K562 (cell line): ENCODE measurements around the gene NMNAT3. TPM values are rescaled to one million over a fixed set of nuclear protein-coding genes. Genes with fewer than 3 reads are reported as not detected.

Experiments
- CREM ChIP-seq: IDR thresholded peaks from 2 replicates; pipeline ENCODE4 v1.6.1; 2014; ENCODE audit warnings: antibody characterized with exemption, low read depth
- FOXP1 ChIP-seq: sonication (generic); formaldehyde crosslinking; IDR thresholded peaks from 2 replicates; pipeline ENCODE4 v1.8.0; 2022; ENCODE audit warnings: mild to moderate bottlenecking, missing genetic modification reagents
- GABPB1 ChIP-seq: sonication (generic); formaldehyde crosslinking; IDR thresholded peaks from 2 replicates; pipeline ENCODE4 v1.8.0; 2022; ENCODE audit warnings: mild to moderate bottlenecking, missing genetic modification reagents
- MAZ ChIP-seq, 2 experiments: fragments of 450-650 bp in 1 of 2; sonication (generic) in 1 of 2; formaldehyde crosslinking; IDR thresholded peaks in 1 of 2; conservative IDR thresholded peaks in 1 of 2; 2 replicates each; pipeline versions ENCODE4 v1.4.0 to v1.5.0; 2020; ENCODE audit warnings: mild to moderate bottlenecking in 1 of 2, missing genetic modification reagents in 1 of 2
- PHF8 ChIP-seq: fragments of 200-600 bp; sonication (generic); IDR thresholded peaks from 2 replicates; pipeline ENCODE4 v1.6.1; 2012; ENCODE audit warnings: mixed run types, mild to moderate bottlenecking, inconsistent platforms, low read length, moderate library complexity, borderline replicate concordance
- PML ChIP-seq: IDR thresholded peaks from 2 replicates; pipeline ENCODE4 v1.6.1; 2012; ENCODE audit warnings: low read length, inconsistent platforms
- RB1 ChIP-seq: fragments of 450-650 bp; IDR thresholded peaks from 2 replicates; pipeline ENCODE4 v1.6.1; 2017; ENCODE audit warnings: low read depth, mild to moderate bottlenecking
- REST ChIP-seq, 2 experiments: fragments of 450-650 bp; formaldehyde crosslinking in 1 of 2; IDR thresholded peaks; 2 replicates each; pipeline versions ENCODE4 v1.4.0 to v1.6.1; 2014 to 2020; ENCODE audit warnings: mild to moderate bottlenecking in 2 of 2, borderline replicate concordance in 1 of 2, low read depth in 1 of 2
- ZNF668 ChIP-seq: fragments of 250-450 bp; sonication (Bioruptor Pico); IDR thresholded peaks from 2 replicates; pipeline ENCODE4 v1.8.0; 2022; ENCODE audit warnings: mild to moderate bottlenecking, inconsistent platforms
- polyA plus RNA-seq, 8 experiments: library from polyadenylated mRNA; depleted of rRNA in 4 of 8; stranded (reverse) in 5 of 8; unstranded in 3 of 8; fragments of >200 nt; fragmentation: Nextera tagmentation in 2 of 8; fragmentation: Illumina TruSeq in 1 of 8; extraction: Ambion mirVana in 2 of 8; extraction: Trizol in 1 of 8; gene quantifications; 2 replicates each; pipeline versions ENCODE4 v1.2.1 to v1.2.3, GENCODE V29; 2011 to 2014; ENCODE audit warnings: inconsistent platforms in 1 of 8, missing spikeins in 1 of 8
- total RNA-seq, 7 experiments: library from RNA; depleted of rRNA in 6 of 7; stranded (reverse); fragments of >200 nt in 6 of 7; fragmentation: Illumina TruSeq in 2 of 7; extraction: Trizol in 2 of 7; gene quantifications; 2 replicates each; pipeline versions ENCODE4 v1.2.1 to v1.2.3, GENCODE V29; 2011 to 2021; ENCODE audit warnings: low replicate concordance in 1 of 7
- TF ChIP-seq, protein P1 (sequence below): sonication (generic); formaldehyde crosslinking; IDR thresholded peaks from 2 replicates; pipeline ENCODE4 v1.8.0; 2022; ENCODE audit warnings: mild to moderate bottlenecking, missing genetic modification reagents, borderline replicate concordance
- TF ChIP-seq, protein P2 (sequence below): fragments of 450-650 bp; IDR thresholded peaks from 2 replicates; pipeline ENCODE4 v1.6.1; 2016; ENCODE audit warnings: antibody characterized with exemption
- TF ChIP-seq, protein P3 (sequence below), 2 experiments: fragments of 450-650 bp; IDR thresholded peaks; 2 replicates each; pipeline ENCODE4 v1.6.1; 2016

Gene NMNAT3
- total and polyA plus RNA-seq, 9 of the 15 experiments (the other 6 are each of a cell fraction or from before 2014, with no cell fraction given) = 2.3 to 12.5 (median 6.6) TPM

GRCh38 chr3:139519998-139520737 is 157.6 kb downstream of the NMNAT3 start (continued):
- TF ChIP-seq MAZ (CRISPR knock-in tag; conservative IDR thresholded peaks at IDR 0.05 in 1 of 2, IDR thresholded peaks at IDR 0.05 in 1 of 2) (peak; percentile 61 to 91), PML (no peak), GABPB1 (0 out of 2 replicates have a peak, but pooled peaks have one; percentile 18), RB1 (no peak), FOXP1 (CRISPR knock-in tag) (peak; percentile 22; the same call in 1 of the 2 replicates), ZNF668 (CRISPR knock-in tag) (no peak), PHF8 (peak; percentile 32; the same call in 1 of the 2 replicates), REST (IDR thresholded peaks at IDR 0.05; ENCODE audit: borderline replicate concordance) (peak; percentile 58; the same call in 1 of the 2 replicates), REST (CRISPR knock-in tag; IDR thresholded peaks at IDR 0.05; ENCODE audit: low read depth) (no peak), CREM (peak; percentile 30; the same call in 1 of the 2 replicates)
- TF ChIP-seq, protein P1, sequence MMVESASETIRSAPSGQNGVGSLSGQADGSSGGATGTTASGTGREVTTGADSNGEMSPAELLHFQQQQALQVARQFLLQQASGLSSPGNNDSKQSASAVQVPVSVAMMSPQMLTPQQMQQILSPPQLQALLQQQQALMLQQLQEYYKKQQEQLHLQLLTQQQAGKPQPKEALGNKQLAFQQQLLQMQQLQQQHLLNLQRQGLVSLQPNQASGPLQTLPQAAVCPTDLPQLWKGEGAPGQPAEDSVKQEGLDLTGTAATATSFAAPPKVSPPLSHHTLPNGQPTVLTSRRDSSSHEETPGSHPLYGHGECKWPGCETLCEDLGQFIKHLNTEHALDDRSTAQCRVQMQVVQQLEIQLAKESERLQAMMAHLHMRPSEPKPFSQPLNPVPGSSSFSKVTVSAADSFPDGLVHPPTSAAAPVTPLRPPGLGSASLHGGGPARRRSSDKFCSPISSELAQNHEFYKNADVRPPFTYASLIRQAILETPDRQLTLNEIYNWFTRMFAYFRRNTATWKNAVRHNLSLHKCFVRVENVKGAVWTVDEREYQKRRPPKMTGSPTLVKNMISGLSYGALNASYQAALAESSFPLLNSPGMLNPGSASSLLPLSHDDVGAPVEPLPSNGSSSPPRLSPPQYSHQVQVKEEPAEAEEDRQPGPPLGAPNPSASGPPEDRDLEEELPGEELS (CRISPR knock-in tag) = peak; percentile 90
- TF ChIP-seq, protein P2, sequence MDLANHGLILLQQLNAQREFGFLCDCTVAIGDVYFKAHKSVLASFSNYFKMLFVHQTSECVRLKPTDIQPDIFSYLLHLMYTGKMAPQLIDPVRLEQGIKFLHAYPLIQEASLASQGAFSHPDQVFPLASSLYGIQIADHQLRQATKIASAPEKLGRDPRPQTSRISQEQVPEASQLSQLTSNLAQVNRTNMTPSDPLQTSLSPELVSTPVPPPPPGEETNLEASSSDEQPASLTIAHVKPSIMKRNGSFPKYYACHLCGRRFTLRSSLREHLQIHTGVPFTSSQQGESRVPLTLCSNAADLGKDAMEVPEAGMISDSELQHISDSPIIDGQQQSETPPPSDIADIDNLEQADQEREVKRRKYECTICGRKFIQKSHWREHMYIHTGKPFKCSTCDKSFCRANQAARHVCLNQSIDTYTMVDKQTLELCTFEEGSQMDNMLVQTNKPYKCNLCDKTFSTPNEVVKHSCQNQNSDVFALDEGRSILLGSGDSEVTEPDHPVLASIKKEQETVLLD = no peak
- TF ChIP-seq, protein P3, sequence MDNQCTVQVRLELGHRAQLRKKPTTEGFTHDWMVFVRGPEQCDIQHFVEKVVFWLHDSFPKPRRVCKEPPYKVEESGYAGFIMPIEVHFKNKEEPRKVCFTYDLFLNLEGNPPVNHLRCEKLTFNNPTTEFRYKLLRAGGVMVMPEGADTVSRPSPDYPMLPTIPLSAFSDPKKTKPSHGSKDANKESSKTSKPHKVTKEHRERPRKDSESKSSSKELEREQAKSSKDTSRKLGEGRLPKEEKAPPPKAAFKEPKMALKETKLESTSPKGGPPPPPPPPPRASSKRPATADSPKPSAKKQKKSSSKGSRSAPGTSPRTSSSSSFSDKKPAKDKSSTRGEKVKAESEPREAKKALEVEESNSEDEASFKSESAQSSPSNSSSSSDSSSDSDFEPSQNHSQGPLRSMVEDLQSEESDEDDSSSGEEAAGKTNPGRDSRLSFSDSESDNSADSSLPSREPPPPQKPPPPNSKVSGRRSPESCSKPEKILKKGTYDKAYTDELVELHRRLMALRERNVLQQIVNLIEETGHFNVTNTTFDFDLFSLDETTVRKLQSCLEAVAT (IDR thresholded peaks at IDR 0.05) = peak in 1 of 2 experiments; percentile 82; a peak in 2 of 4 replicates
